Breast epithelium (tissue), 3 donors: Measurements from ENCODE around the gene NRIP2.

Experiments used
- CTCF ChIP-seq, 3 donors: fragments of 450-650 bp; IDR thresholded peaks; one replicate each; pipeline ENCODE4 v1.5.1; 2016 to 2017; ENCODE audit warnings: antibody characterized with exemption in 3 of 3, mild to moderate bottlenecking in 3 of 3, moderate library complexity in 3 of 3
- POLR2A ChIP-seq: fragments of 450-650 bp; IDR thresholded peaks from one replicate; pipeline ENCODE4 v1.6.1; 2016; ENCODE audit warnings: antibody characterized with exemption, mild to moderate bottlenecking, moderate library complexity
- POLR2AphosphoS5 ChIP-seq, 3 donors: sonication (generic); formaldehyde crosslinking; IDR thresholded peaks; one replicate each; pipeline ENCODE4 v1.6.1; 2017; ENCODE audit warnings: antibody characterized with exemption in 3 of 3

- TF ChIP-seq CTCF (IDR thresholded peaks at IDR 0.05) = no peak
- TF ChIP-seq POLR2AphosphoS5 (IDR thresholded peaks at IDR 0.05) = no peak
- no peak for TF ChIP-seq POLR2A
These were observed 59.4 kb downstream of the NRIP2 start for GRCh38 chr12:2775431-2775830.
